IMR-90 (cell line): ENCODE measurements around the gene FAM111A. TPM values are rescaled to one million over a fixed set of nuclear protein-coding genes. Genes with fewer than 3 reads are reported as not detected.

Experiments used
- ATAC-seq: fragments of 200-7000 bp; cut with Tn5 transposase; 2 replicates; pipeline ENCODE4 v1.9.1; 2020; ENCODE audit warnings: low read depth, mild to moderate bottlenecking, moderate library complexity
- BruUV-seq: library from RNA; stranded (reverse); fragments of 400-500 nt; replicated peaks from 2 replicates; lab custom pipeline; 2021; lab: Mats Ljungman, UMichigan
- CTCF ChIA-PET: fragments of 300-600 bp; formaldehyde crosslinking; extraction: SDS; loops from one replicate; lab custom pipeline; 2021; ENCODE audit warnings: antibody characterized with exemption; lab: Yijun Ruan, JAX
- POLR2A ChIA-PET: fragments of 300-600 bp; sonication (Branson Sonifier 250); formaldehyde crosslinking; loops from one replicate; lab custom pipeline; 2022; ENCODE audit warnings: antibody characterized with exemption; ENCODE audit not compliant: unreplicated experiment; lab: Charles Lee
- DNase-seq: peaks from one replicate; pipeline ENCODE4 v3.0.0; 2013
- H2AFZ ChIP-seq: replicated peaks from 2 replicates; pipeline ENCODE3; 2013; ENCODE audit warnings: low read length, mild to moderate bottlenecking; ENCODE audit not compliant: poor library complexity
- H2AK5ac ChIP-seq: 2 replicates; pipeline ENCODE4 v1.6.1; 2013; ENCODE audit warnings: low read depth, low read length, inconsistent platforms
- H2AK9ac ChIP-seq: replicated peaks from 2 replicates; pipeline ENCODE3; 2013; ENCODE audit warnings: mild to moderate bottlenecking, low read depth, low read length, moderate library complexity; ENCODE audit not compliant: poor library complexity
- H2BK120ac ChIP-seq: 2 replicates; pipeline ENCODE4 v1.6.1; 2013; ENCODE audit warnings: low read depth, low read length, inconsistent platforms
- H2BK15ac ChIP-seq: 3 replicates; pipeline ENCODE4 v1.6.1; 2013; ENCODE audit warnings: low read depth, low read length, inconsistent platforms
- H2BK20ac ChIP-seq: 2 replicates; pipeline ENCODE4 v1.6.1; 2013; ENCODE audit warnings: low read depth, mild to moderate bottlenecking, inconsistent platforms, low read length, moderate library complexity
- H2BK5ac ChIP-seq: 2 replicates; pipeline ENCODE4 v1.6.1; 2013; ENCODE audit warnings: mild to moderate bottlenecking, low read depth, low read length, inconsistent platforms; ENCODE audit not compliant: poor library complexity, severe bottlenecking
- H3K14ac ChIP-seq: replicated peaks from 2 replicates; pipeline ENCODE4 v1.6.1; 2013; ENCODE audit warnings: low read depth, low read length, inconsistent platforms
- H3K18ac ChIP-seq: 2 replicates; pipeline ENCODE4 v1.6.1; 2013; ENCODE audit warnings: low read depth, low read length, control low read depth
- H3K23ac ChIP-seq: 2 replicates; pipeline ENCODE4 v1.6.1; 2013; ENCODE audit warnings: low read depth, low read length, inconsistent platforms
- H3K27ac ChIP-seq: 2 replicates; pipeline ENCODE4 v1.5.1; 2013; ENCODE audit warnings: mild to moderate bottlenecking, control low read depth, low read length; ENCODE audit not compliant: insufficient read depth
- H3K27me3 ChIP-seq: 2 replicates; pipeline ENCODE4 v1.6.1; 2013; ENCODE audit warnings: low read length; ENCODE audit not compliant: control insufficient read depth, insufficient read depth
- H3K36me3 ChIP-seq: 2 replicates; pipeline ENCODE4 v1.6.1; 2013; ENCODE audit warnings: low read length, mixed read lengths; ENCODE audit not compliant: control insufficient read depth, insufficient read depth
- H3K4ac ChIP-seq: 2 replicates; pipeline ENCODE4 v1.6.1; 2013; ENCODE audit warnings: low read depth, low read length, inconsistent platforms
- H3K4me1 ChIP-seq: 2 replicates; pipeline ENCODE4 v1.6.1; 2013; ENCODE audit warnings: low read length, mixed read lengths; ENCODE audit not compliant: control insufficient read depth, insufficient read depth
- H3K4me2 ChIP-seq: 2 replicates; pipeline ENCODE4 v1.6.1; 2013; ENCODE audit warnings: low read depth, mild to moderate bottlenecking, control low read depth, low read length, moderate library complexity
- H3K4me3 ChIP-seq: 2 replicates; pipeline ENCODE4 v1.5.1; 2013; ENCODE audit warnings: low read depth, mild to moderate bottlenecking, control low read depth, low read length, moderate library complexity; ENCODE audit not compliant: insufficient read depth
- H3K56ac ChIP-seq: 2 replicates; pipeline ENCODE4 v1.6.1; 2013; ENCODE audit warnings: low read length, inconsistent platforms; ENCODE audit not compliant: insufficient read depth; ENCODE audit errors: extremely low read depth
- H3K79me1 ChIP-seq, 2 experiments: 2 replicates each; pipeline ENCODE4 v1.6.1; 2013; ENCODE audit warnings: low read length in 2 of 2, inconsistent platforms in 1 of 2, low read depth in 1 of 2
- H3K9ac ChIP-seq: 2 replicates; pipeline ENCODE4 v1.6.1; 2013; ENCODE audit warnings: low read depth, low read length, control low read depth
- H3K9me1 ChIP-seq: 2 replicates; pipeline ENCODE4 v1.6.1; 2013; ENCODE audit warnings: low read length, inconsistent platforms; ENCODE audit not compliant: insufficient read depth
- H3K9me3 ChIP-seq: 2 replicates; pipeline ENCODE4 v1.6.1; 2013; ENCODE audit warnings: low read length; ENCODE audit not compliant: control insufficient read depth, insufficient read depth
- H4K20me1 ChIP-seq: 2 replicates; pipeline ENCODE4 v1.6.1; 2013; ENCODE audit warnings: low read length, inconsistent platforms; ENCODE audit not compliant: insufficient read depth
- H4K5ac ChIP-seq: 2 replicates; pipeline ENCODE4 v1.6.1; 2013; ENCODE audit warnings: mild to moderate bottlenecking, low read depth, low read length, control low read depth
- H4K8ac ChIP-seq, 2 experiments: 2 replicates each; pipeline ENCODE4 v1.6.1; 2013; ENCODE audit warnings: low read depth in 2 of 2, low read length in 2 of 2, control low read depth in 1 of 2, inconsistent platforms in 1 of 2
- H4K91ac ChIP-seq: 2 replicates; pipeline ENCODE4 v1.6.1; 2013; ENCODE audit warnings: low read depth, low read length, inconsistent platforms; ENCODE audit not compliant: insufficient read depth
- MAFK ChIP-seq: IDR thresholded peaks from 2 replicates; pipeline ENCODE4 v1.6.1; 2012; ENCODE audit warnings: low read depth, low read length, improper control_type of control experiment
- RAD21 ChIP-seq: IDR thresholded peaks from 2 replicates; pipeline ENCODE4 v1.6.1; 2012; ENCODE audit warnings: low read length, improper control_type of control experiment
- dilution Hi-C: fragments of 300-500 bp; cut with HindIII; formaldehyde crosslinking; loops from one replicate; pipeline ENCODE4 v1.14.3; 2018; ENCODE audit warnings: low sequenced_read_pairs; ENCODE audit not compliant: unreplicated experiment
- in situ Hi-C: fragments of 300-500 bp; cut with MboI; formaldehyde crosslinking; loops from 3 replicates; pipeline ENCODE4 v1.14.3; 2019; ENCODE audit warnings: low sequenced_read_pairs, inconsistent platforms, mixed read lengths
- intact Hi-C: fragments of 100-400 bp; cut with micrococcal nuclease; formaldehyde crosslinking; loops from 2 replicates; pipeline ENCODE4 v1.10.0; 2022
- polyA plus RNA-seq, 3 experiments: library from polyadenylated mRNA; depleted of rRNA; stranded (reverse); fragments of >200 nt; gene quantifications; 2 replicates each; pipeline ENCODE4 v1.2.3, GENCODE V29; 2012; ENCODE audit warnings: low replicate concordance in 1 of 3
- total RNA-seq: library from RNA; depleted of rRNA; stranded (reverse); fragments of >200 nt; gene quantifications from 2 replicates; pipeline ENCODE4 v1.2.3, GENCODE V29; 2012

FAM111A gene
- total and polyA plus RNA-seq, 2 of the 4 experiments (the other 2 are of a cell fraction): 19.9 to 36.4 TPM

DNA sequence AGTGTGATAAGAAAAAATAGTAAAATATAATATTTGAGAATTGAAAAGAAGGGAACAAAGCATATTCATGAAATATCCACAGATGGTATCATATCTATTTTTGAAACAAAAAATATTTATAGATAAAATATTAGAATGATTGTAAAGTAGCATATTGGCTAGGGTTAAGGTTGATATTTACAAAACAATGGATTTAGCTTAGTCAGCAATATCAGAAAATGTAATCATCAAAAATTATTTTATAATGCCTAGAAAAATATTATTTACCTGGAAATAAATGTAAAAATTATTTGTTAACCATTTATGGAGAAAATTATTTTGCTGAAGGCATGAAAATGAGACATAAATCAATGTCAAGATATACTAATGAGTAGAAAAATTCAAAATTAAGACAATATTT, 22.8 kb upstream of the FAM111A start:
- Histone ChIP-seq H4K91ac (no peak overlapping the region), H3K27me3 (no peaks in the 10 kb centered on the region), H3K9ac (no peak overlapping the region), H3K4me2 (no peak overlapping the region), H3K9me3 (peaks cover 12% of the 10 kb centered on the region), H3K79me1 (no peaks in the 10 kb centered on the region; a peak in 1 of 4 replicates), H4K8ac (no peak overlapping the region), H2BK15ac (no peak overlapping the region), H3K9me1 (no peaks in the 10 kb centered on the region), H3K27ac (no peak overlapping the region), H3K18ac (no peak overlapping the region), H3K14ac (no peak overlapping the region), H3K4ac (no peak overlapping the region), H3K56ac (no peak overlapping the region), H3K36me3 (peaks cover 5% of the 10 kb centered on the region; the same call in 1 of the 2 replicates), H3K23ac (no peak overlapping the region), H2AK9ac (no peak overlapping the region), H4K20me1 (no peaks in the 10 kb centered on the region), H2BK120ac (no peak overlapping the region), H3K4me1 (no peaks in the 10 kb centered on the region), H3K4me3 (no peak overlapping the region), H2BK5ac (no peak overlapping the region), H4K5ac (no peak overlapping the region), H2AK5ac (no peak overlapping the region), H2AFZ (no peak overlapping the region), H2BK20ac (no peak overlapping the region)
- in situ Hi-C loops (no loop called here), dilution Hi-C loops (no loop called here), intact Hi-C loops (no loop called here)
- ATAC-seq (no peak), DNase-seq (no peak)
- peak; percentile 99 for TF ChIP-seq MAFK
- TF ChIP-seq RAD21: no peak
- ChIA-PET CTCF (interaction anchor here (2.9 kb wide), 1 partner anchor 16 kb away, joined by 7 read pairs; no protein-coding TSS in a partner anchor), POLR2A (no interaction called here)
- no TSS peak for BruUV-seq
